ENCODE measurements around the gene ORAI3.
"Not testable (repeated sequence)": the region's sequence is repeated elsewhere in the genome, so short reads cannot be mapped to it uniquely, and the experiment has no call there.

The ORAI3 gene

GRCh38 chr16:30937692-30938091 lies 11.2 kb upstream of the ORAI3 start:
- no peak overlapping the region for H2AFZ ChIP-seq (ENCODE audit: low read depth, low read length)
- H3K9ac ChIP-seq (ENCODE audit: low read depth, low read length), result peak overlapping the region; percentile 12; the same call in 1 of the 2 replicates
- ATAC-seq (ENCODE audit: insufficient read depth, low read depth) (peak; percentile 75), DNase-seq (peak; percentile 74)
- H3K4me2 ChIP-seq (ENCODE audit: insufficient read depth, low read length), result no peak overlapping the region
- H4K20me1 ChIP-seq (ENCODE audit: insufficient read depth, low read length), result peaks cover 34% of the 10 kb centered on the region
- H3K79me2 ChIP-seq (ENCODE audit: insufficient read depth, low read length), result peaks cover 13% of the 10 kb centered on the region; the same call in 1 of the 2 replicates
- no peaks in the 10 kb centered on the region for H3K27me3 ChIP-seq (ENCODE audit: insufficient read depth, low read length, poor library complexity)
- TF ChIP-seq CTCF (IDR thresholded peaks at IDR 0.05; ENCODE audit: borderline replicate concordance, extremely low read depth, low read length, poor library complexity, severe bottlenecking) (no peak), EZH2 (IDR thresholded peaks at IDR 0.05; ENCODE audit: borderline replicate concordance, low read depth, low read length, severe bottlenecking) (no peak)
- H3K4me1 ChIP-seq (ENCODE audit: insufficient read depth, low read length), result peaks cover 16% of the 10 kb centered on the region
- peaks cover 69% of the 10 kb centered on the region for H3K36me3 ChIP-seq (ENCODE audit: insufficient read depth, low read length)
- H3K4me3 ChIP-seq (ENCODE audit: low read depth in 1 of 2, low read length in 2 of 2), result no peak overlapping the region
- peak overlapping the region; percentile 71 for H3K27ac ChIP-seq (ENCODE audit: low read length)
- no peaks in the 10 kb centered on the region for H3K9me3 ChIP-seq (ENCODE audit: insufficient read depth, low read length, severe bottlenecking)

- ATAC-seq (ENCODE audit: insufficient read depth, low read depth); H2AFZ ChIP-seq (ENCODE audit: low read depth, low read length); H3K4me2 ChIP-seq (ENCODE audit: insufficient read depth, low read length); H3K9me3 ChIP-seq (ENCODE audit: insufficient read depth, low read length, severe bottlenecking); H3K27ac ChIP-seq (ENCODE audit: low read length); DNase-seq; H3K27me3 ChIP-seq (ENCODE audit: insufficient read depth, low read length, poor library complexity); H3K4me3 ChIP-seq (ENCODE audit: low read depth in 1 of 2, low read length in 2 of 2); H3K9ac ChIP-seq (ENCODE audit: low read depth, low read length): not testable (repeated sequence)
- H3K4me1 ChIP-seq (ENCODE audit: insufficient read depth, low read length), result peaks cover 16% of the 10 kb centered on the region
- peaks cover 34% of the 10 kb centered on the region for H4K20me1 ChIP-seq (ENCODE audit: insufficient read depth, low read length)
- H3K79me2 ChIP-seq (ENCODE audit: insufficient read depth, low read length), result peaks cover 13% of the 10 kb centered on the region; the same call in 1 of the 2 replicates
- peaks cover 75% of the 10 kb centered on the region for H3K36me3 ChIP-seq (ENCODE audit: insufficient read depth, low read length)
Measured at GRCh38 chr16:30939571-30939970, 9.3 kb upstream of the ORAI3 start.

GRCh38 chr16:30941600-30942425 lies 7.1 kb upstream of the ORAI3 start:
- H3K27me3 ChIP-seq (ENCODE audit: insufficient read depth, low read length, poor library complexity), result no peaks in the 10 kb centered on the region
- H3K4me1 ChIP-seq (ENCODE audit: insufficient read depth, low read length), result peaks cover 16% of the 10 kb centered on the region
- peak; percentile 58 for DNase-seq
- peak; percentile 69 for ATAC-seq (ENCODE audit: insufficient read depth, low read depth)
- no peaks in the 10 kb centered on the region for H3K9me3 ChIP-seq (ENCODE audit: insufficient read depth, low read length, severe bottlenecking)
- peaks cover 77% of the 10 kb centered on the region for H3K36me3 ChIP-seq (ENCODE audit: insufficient read depth, low read length)
- H4K20me1 ChIP-seq (ENCODE audit: insufficient read depth, low read length), result peaks cover 22% of the 10 kb centered on the region
- H3K4me2 ChIP-seq (ENCODE audit: insufficient read depth, low read length), result no peak overlapping the region
- no peak overlapping the region for H3K9ac ChIP-seq (ENCODE audit: low read depth, low read length)
- no peak overlapping the region for H3K27ac ChIP-seq (ENCODE audit: low read length)
- H3K79me2 ChIP-seq (ENCODE audit: insufficient read depth, low read length), result peaks cover 6% of the 10 kb centered on the region; the same call in 1 of the 2 replicates
- H3K4me3 ChIP-seq (ENCODE audit: low read depth in 1 of 2, low read length in 2 of 2), result no peak overlapping the region
- peak; percentile 83 for TF ChIP-seq CTCF (IDR thresholded peaks at IDR 0.05; ENCODE audit: borderline replicate concordance, extremely low read depth, low read length, poor library complexity, severe bottlenecking)
- no peak for TF ChIP-seq EZH2 (IDR thresholded peaks at IDR 0.05; ENCODE audit: borderline replicate concordance, low read depth, low read length, severe bottlenecking)
- no peak overlapping the region for H2AFZ ChIP-seq (ENCODE audit: low read depth, low read length)

GRCh38 chr16:30942426-30942806 lies 6.5 kb upstream of the ORAI3 start:
- TF ChIP-seq CTCF (IDR thresholded peaks at IDR 0.05; ENCODE audit: borderline replicate concordance, extremely low read depth, low read length, poor library complexity, severe bottlenecking) (no peak), EZH2 (IDR thresholded peaks at IDR 0.05; ENCODE audit: borderline replicate concordance, low read depth, low read length, severe bottlenecking) (no peak)
- Histone ChIP-seq H3K27me3 (ENCODE audit: insufficient read depth, low read length, poor library complexity) (no peaks in the 10 kb centered on the region), H4K20me1 (ENCODE audit: insufficient read depth, low read length) (peaks cover 17% of the 10 kb centered on the region), H3K4me2 (ENCODE audit: insufficient read depth, low read length) (no peak overlapping the region), H3K79me2 (ENCODE audit: insufficient read depth, low read length) (peaks cover 6% of the 10 kb centered on the region; the same call in 1 of the 2 replicates), H3K9ac (ENCODE audit: low read depth, low read length) (no peak overlapping the region), H3K4me3 (ENCODE audit: low read depth in 1 of 2, low read length in 2 of 2) (no peak overlapping the region), H3K9me3 (ENCODE audit: insufficient read depth, low read length, severe bottlenecking) (no peaks in the 10 kb centered on the region), H3K36me3 (ENCODE audit: insufficient read depth, low read length) (peaks cover 77% of the 10 kb centered on the region), H3K4me1 (ENCODE audit: insufficient read depth, low read length) (peaks cover 10% of the 10 kb centered on the region), H2AFZ (ENCODE audit: low read depth, low read length) (no peak overlapping the region), H3K27ac (ENCODE audit: low read length) (no peak overlapping the region)
- no peak for ATAC-seq (ENCODE audit: insufficient read depth, low read depth)
- DNase-seq, result no peak
